Femur (tissue), 1 donor: ENCODE data around the gene TMEM222.

ENCODE experiments used
- DNase-seq: peaks from one replicate; pipeline ENCODE4 v3.0.0-alpha.2; 2017

TMEM222 gene

GRCh38 chr1:27342778-27343638, 21.0 kb downstream of the TMEM222 start:
- DNase-seq = peak; percentile 48

DNA sequence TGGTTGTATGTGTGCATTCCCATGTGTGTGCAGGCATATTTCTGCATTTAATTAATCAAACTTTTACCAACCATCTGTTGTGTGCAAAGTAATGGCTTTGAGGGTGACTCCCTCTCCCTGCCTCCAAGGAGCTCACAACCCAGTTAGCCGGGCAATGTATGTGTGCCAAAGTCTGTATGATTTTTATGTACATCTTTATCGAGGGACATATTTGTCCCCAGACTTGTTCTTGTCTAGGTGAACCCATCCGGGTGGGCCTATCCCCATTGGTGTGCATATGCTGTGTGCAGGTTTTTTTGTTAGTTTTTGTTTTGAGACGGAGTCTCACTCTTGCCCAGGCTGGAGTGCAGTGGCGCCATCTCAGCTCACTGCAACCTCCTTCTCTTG, 21.7 kb downstream of the TMEM222 start:
- DNase-seq = no peak

DNA sequence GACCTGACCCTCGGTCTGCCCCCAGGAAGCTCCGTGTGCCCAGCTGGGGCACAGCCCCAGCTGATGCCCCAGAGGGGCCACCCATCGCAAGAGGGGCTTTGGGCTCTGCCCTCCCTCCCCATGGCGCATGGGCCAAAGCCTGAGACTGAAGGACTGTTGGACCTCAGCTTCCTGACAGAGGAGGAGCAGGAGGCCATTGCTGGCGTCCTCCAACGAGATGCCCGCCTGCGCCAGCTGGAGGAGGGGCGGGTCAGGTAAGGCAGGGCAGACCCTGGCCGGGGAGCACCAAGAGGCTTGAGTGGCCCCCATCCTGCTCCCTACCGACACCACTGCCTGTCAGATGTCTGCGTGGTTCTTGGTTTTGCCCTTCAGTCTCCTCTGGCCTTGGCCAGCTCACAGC, 23.3 kb downstream of the TMEM222 start:
- DNase-seq = peak; percentile 15

DNA sequence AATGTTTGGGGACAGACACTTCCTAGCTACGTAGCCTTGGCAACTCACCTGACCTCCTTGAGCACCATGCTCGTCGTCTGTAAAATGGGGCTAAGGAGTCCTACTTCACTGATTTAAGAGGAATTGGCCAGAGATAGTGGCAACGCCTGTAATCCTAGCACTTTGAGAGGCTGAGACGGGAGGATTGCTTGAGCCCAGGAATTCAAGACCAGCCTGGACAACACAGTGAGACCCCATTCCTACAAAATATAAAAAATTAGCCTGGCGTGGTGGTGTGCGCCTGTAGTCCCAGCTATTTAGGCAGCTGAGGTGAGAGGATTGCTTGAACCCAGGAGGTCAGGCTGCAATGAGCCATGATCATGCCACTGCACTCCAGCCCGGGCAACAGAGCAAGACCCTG, 24.4 kb downstream of the TMEM222 start:
- no peak for DNase-seq

- peak; percentile 13 for DNase-seq
Observed at GRCh38 chr1:27346991-27347624, 25.1 kb downstream of the TMEM222 start.

DNA sequence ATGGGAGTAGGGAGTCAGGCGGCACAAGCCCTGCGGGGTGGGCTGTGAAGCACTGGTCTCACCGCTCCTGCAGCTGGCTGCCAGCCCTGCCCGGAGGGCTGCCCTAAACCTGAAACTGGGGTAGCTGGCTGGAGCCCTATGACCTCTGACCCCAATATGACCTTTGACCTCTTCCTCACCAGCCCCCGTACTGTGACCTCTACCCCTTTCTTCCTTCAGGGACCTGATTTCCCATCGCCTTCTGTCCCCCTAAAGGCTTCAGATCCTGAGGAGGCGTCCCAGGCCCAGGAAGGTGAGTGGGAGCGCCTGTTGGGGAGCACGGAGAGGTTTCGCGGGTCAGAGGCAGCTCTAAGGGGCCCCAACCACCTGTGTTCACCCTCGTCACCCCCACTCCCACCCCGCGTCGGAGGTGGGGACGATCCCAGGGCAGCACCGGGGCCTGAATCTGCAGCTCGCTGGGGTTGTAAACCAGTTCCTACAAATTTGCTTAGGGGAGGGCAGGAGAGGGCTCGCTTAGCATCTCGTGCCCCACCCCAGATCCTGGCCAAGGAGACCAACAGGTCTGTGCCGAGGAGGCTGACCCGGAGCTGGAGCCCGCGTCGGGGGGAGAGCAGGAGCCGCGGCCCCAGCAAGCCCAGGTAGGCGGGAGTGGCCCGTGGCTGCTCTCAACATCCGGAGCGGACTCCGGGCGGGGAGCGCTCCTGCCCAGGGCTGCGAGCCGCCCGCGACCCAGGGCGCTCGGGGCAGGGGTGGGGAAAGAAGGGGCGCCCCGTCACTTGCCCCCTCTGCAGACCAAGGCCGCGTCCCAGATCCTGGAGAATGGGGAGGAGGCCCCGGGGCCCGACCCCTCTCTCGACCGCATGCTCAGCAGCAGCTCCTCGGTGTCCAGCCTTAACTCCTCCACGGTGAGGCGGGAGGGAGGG, 27.2 kb downstream of the TMEM222 start:
- DNase-seq = peak; percentile 21

DNA sequence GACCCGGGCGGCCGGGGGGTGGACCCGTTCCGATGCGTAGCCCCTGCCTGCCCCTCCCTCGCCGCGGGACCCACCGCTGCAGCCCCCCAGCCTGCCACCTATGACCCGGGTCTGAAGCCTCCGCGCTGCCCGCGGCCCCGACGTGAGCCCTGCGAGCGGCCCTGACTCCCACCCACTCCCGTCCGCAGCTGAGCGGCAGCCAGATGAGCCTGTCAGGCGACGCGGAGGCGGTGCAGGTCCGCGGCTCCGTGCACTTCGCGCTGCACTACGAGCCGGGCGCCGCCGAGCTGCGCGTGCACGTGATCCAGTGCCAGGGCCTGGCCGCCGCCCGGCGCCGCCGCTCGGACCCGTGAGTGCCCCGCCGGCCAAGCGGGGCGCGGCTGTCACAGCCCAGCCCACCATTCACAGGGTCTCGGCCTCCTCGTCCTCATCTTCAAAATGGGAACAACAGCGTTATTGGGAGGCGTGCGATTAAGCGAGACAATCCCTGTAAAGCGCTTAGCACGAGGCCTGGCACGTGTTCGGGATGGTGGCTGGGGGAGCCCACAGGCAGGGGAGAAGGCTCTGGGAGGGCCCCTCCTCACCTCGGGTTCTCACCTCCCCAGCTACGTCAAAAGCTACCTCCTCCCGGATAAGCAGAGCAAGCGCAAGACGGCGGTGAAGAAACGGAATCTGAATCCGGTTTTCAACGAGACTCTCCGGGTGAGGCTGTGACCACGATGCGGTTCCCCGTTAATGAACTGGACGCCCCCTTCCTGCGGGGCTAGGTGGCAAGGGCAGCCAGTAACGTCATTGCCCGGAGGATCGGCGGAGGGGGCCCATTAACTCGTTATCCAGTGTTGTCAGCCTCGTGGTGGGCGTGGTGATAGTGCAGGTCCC, 28.1 kb downstream of the TMEM222 start:
- peak; percentile 71 for DNase-seq

DNA sequence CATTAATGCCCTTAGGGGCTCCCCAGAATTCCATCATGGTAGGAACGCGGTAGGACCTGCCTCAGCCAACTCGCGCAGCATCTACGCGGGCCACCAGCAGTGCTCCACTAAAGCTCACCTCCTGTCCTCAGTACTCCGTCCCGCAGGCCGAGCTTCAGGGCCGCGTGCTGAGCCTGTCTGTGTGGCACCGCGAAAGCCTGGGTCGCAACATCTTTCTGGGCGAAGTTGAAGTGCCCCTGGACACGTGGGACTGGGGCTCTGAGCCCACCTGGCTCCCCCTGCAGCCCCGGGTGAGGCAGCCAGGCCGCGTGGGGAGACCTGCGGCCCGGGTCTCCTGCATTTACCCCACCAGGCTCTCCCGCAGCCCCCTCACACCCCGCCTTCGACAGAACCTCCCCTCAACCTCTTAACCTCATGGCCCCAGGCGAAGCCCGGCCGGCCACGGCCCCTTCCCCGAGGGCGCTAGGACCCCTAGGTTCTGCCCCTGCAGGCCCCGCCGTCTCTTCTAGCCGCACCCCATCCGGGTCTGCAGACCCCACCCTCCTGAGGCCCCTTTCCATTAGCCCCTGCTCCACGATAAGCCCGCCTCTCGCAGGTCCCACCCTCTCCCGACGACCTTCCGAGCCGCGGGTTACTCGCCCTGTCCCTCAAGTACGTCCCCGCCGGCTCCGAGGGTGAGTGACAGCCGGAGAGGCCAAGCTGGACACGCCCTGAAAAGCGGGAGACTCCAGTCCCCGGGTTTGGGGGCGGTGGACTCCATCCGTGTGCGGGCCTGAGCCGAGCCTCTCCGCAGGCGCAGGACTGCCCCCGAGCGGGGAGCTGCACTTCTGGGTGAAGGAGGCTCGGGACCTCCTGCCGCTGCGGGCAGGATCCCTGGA, 28.9 kb downstream of the TMEM222 start:
- DNase-seq = peak; percentile 60

- DNase-seq = no peak
Observed at GRCh38 chr1:27351541-27352107, 29.7 kb downstream of the TMEM222 start.

DNA sequence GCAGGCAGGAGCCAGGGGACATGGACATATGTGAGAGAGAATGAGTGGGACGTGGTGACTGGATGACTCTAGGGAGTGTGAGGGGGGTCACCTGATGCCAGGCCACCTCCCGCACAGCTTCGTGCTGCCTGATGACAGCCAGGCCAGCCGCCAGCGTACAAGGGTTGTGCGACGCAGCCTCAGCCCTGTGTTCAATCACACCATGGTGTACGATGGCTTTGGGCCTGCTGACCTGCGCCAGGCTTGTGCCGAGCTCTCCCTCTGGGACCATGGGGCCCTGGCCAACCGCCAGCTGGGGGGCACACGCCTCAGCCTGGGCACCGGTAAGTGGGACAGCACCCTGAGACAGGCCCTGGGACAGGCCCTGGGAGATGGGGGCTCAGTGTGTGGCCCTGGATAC, 31.2 kb downstream of the TMEM222 start:
- no peak for DNase-seq

DNA sequence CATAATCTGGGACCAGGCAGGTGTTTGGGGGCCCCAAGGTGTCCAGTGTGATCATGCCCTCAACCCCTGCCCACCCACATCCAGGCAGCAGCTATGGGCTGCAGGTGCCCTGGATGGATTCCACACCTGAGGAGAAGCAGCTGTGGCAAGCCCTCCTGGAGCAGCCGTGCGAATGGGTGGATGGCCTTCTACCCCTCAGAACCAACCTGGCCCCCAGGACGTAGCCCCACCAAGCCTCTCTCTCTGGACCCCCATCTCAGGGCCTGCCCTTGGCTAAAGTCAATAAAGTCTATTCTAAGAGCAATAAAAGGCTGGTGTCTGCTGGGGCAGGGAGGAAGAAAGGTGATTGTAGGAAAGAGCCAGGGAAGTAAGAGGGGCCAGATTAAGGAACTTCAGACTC, 31.7 kb downstream of the TMEM222 start:
- DNase-seq = no peak

DNA sequence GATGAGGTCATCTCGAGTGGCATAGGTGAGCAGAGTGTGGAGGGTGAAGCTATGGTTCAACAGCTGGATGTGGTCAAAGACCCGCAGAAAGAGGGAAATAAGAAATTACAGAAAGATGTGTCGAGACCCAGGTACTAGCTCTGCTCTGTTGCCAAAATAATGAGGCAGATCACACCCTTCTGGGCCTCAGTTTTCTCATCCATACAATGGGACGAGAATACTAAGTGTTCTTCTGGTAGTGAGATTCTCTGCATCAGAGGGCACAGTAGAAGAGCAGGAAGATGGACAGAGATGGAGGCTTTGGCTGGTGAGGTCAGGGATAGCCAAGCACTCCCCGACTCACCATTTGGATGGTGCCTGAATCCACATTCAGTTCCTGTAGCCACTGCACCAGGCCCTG, 33.7 kb downstream of the TMEM222 start:
- DNase-seq = no peak

GRCh38 chr1:27356277-27356618, 34.3 kb downstream of the TMEM222 start:
- DNase-seq = no peak

DNA sequence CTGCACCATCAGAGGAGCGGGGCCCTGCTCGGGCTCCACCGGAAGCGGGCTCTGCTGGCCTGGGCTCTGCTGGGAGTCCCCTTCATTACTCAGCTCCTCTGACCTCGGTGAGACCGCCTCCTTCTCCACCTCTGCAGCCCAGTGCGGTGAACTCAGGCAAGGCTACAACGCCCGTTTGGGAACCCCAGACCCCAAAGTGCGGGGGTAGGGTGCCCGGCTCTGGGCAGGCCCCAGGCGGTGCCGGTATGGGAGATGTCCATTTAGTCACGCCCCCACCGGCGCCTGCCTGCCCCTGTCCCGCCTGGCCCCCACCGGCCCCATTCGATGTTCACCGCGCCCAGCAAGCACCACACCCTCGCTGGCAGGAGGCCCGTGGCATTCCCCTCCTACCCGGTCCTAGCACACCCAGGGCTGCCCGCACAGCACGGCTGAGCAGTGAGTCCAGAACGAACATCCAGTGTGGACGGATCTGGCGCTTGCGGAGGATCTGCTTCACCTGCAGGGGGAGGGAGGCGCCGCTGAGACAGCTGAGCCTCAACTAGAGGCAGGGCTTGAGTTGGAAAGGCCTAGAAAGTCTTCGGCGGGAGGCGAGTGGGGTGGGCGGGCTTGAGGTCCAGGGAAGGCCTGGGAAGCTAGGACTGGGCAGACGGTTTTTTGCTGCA, 34.8 kb downstream of the TMEM222 start:
- no peak for DNase-seq

DNA sequence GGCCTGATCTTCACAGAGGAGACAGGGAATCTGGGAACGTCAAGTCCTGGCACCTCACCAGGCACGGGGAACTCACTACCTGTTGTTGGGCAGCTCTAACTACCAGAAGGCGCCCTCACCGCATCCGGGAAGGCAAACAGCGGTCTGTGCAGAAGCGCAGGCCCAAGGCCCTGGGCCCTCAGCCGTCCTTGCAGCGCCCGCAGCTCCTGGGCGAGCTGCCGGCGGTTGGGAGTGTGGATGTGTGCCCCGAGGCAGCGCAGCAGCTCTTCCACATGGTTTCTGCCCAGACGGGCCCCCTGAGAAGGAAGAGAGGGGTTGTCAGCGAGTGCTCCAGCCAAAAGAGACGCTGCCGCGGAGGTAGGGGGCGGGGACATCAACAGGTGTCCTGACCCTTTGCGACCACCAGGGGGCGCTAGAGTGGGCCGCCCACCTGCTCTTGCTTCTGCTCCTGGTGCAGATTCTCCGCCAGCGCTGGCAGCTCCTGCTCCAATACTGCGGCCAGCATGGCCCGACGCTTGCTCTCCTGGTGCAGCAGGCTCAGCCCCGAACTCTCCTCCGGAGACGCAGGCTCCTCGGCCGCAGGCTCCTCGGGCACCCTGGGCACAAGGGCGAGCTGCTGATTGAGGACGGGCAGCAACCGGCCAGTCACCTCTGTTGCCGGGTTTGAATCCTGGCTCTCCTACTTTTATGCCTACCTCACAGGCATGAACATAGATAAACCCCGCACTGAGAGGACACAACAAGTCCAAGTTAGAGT, 35.5 kb downstream of the TMEM222 start:
- peak; percentile 90 for DNase-seq

DNA sequence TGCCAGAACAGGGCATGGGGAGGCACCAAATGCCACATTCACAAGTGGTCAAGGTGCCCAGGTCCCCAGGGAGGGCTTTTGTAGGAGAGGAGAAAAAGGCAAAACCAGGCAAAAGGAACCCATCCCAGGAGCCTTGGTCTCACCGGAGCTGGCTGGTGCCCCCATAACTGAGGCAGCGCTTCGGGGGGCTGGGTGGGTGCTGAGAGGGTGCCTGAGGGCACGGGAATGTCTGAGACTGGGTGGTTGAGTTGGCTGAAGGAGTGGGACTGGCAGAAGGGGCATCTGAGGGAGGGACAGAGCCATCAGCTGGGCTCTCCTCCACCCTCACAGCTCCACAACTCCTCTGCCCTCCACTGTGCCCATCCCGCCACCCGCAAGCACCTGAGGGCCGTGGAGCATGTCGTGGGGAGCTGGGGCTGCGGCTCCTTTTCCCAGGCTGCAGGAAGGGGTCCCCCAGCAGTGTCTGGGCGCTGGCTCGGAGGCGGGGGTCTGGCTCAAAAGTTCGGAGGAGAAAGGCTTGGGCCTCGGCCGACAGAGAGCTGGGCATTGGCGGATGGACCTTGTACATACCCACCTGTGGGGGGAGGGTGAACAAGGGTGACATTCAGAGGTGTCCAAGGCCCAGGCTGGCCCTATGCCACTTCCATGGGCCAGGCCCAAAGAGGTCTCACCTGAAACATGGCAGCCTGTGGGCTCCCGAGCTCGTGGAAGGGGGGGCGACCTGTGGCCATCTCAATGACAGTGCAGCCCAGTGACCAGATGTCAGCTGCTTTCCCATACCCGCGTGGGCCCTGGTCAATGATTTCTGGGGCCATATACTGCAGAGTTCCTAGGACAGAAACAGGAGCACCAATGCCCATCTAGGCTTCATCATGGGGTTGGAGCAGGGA, 36.3 kb downstream of the TMEM222 start:
- no peak for DNase-seq

DNA sequence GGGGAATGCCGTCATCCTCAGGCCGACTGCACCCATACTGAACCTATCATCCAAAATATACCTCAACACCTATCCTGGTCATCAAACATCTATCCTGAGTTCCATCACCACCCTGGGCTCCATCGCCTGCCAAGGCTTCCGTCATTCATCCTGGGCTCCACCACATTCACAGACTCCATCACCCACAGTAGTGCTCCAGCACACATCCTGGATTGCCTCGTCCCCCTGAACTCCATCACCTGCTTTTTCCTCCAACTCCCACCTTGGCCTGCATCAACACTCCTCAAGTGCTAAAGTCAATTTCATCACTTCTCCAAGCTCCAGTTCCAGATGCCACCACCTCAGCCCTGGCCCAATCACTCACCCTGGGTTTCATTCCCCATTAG, 37.0 kb downstream of the TMEM222 start:
- no peak for DNase-seq

GRCh38 chr1:27359822-27360158, 37.8 kb downstream of the TMEM222 start:
- no peak for DNase-seq
